ENCODE measurements around the gene PAPOLA. TPM values are rescaled to one million over a fixed set of nuclear protein-coding genes. Genes with fewer than 3 reads are reported as not detected.

Gene PAPOLA
- total RNA-seq, 1 experiment from 2014 or later = 125 TPM

- ChIA-PET CTCF (no interaction called here), POLR2A (no interaction called here)
- Histone ChIP-seq H3K27ac (ENCODE audit: low read length) (no peak overlapping the region), H3K4me1 (ENCODE audit: control insufficient read depth, insufficient read depth, low read length) (no peaks in the 10 kb centered on the region), H3K36me3 (ENCODE audit: control insufficient read depth, insufficient read depth, low read length) (no peaks in the 10 kb centered on the region), H3K9me3 (ENCODE audit: control insufficient read depth, insufficient read depth, low read depth, low read length) (no peaks in the 10 kb centered on the region), H3K4me3 (ENCODE audit: low read depth in 2 of 2, low read length in 2 of 2) (no peak overlapping the region), H3K27me3 (ENCODE audit: control insufficient read depth, insufficient read depth, low read length) (no peaks in the 10 kb centered on the region)
- in situ Hi-C loops (cut with HindIII; ENCODE audit: low pct_unique_long_range_greater_than_20kb, low sequenced_read_pairs) = no loop called here
- intact Hi-C loops (cut with micrococcal nuclease; ENCODE audit: unreplicated experiment) = no loop called here
- no TSS peak for BruUV-seq (replicated peaks)
- no peak for DNase-seq (ENCODE audit: low read depth, low spot score)
- no peak for ATAC-seq
- TF ChIP-seq POLR2AphosphoS5 (IDR thresholded peaks at IDR 0.05; ENCODE audit: low read depth, low read length) (no peak), CTCF (IDR thresholded peaks at IDR 0.05) (no peak)
Observed at GRCh38 chr14:96586056-96586455, 83.9 kb downstream of the PAPOLA start.

DNA sequence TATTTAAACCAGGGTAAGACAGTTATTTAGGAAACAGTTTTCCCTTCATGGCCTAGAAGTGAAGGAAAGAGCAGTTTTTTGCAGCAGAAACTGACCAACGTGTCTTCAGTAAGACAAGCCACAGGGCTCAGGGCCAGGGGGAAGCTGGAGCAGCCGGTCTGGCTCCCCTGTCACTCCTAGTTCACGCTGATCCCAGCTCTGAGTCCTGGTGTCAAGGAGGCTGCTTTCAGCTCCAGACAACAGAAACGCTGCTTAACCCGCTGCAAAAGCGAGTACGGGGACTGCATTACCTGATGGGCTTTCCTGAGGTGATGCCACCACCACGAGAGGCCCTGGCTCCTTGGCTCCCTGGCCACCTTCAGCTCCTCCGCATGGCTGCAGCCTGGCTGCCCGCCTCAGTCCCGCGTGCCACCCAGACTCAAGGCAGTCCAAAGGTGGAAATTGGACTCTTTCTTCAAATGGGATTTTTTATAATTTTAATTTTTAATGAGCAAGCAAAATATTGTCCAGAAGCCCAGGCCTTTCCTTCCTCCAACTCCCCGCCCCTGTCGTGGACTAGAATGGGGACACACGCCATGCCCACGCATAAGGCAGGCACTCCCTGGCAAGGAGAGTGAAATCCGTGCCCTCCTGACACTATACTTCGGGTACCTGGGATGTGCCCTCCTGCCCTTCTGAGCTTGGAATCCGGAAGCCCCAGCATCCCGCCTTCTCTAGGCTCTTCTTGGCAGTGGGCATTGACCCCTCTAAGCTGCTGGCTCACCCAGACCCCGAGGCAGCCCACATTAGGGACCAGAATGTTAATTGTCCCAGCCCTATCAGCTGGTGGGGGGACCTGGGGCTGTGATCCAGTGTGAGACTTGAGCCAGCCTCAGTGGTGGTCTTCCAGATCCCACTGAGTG is 85.0 kb downstream of the PAPOLA start:
- no peak for TF ChIP-seq CTCF (IDR thresholded peaks at IDR 0.05)
- TF ChIP-seq, protein P1, sequence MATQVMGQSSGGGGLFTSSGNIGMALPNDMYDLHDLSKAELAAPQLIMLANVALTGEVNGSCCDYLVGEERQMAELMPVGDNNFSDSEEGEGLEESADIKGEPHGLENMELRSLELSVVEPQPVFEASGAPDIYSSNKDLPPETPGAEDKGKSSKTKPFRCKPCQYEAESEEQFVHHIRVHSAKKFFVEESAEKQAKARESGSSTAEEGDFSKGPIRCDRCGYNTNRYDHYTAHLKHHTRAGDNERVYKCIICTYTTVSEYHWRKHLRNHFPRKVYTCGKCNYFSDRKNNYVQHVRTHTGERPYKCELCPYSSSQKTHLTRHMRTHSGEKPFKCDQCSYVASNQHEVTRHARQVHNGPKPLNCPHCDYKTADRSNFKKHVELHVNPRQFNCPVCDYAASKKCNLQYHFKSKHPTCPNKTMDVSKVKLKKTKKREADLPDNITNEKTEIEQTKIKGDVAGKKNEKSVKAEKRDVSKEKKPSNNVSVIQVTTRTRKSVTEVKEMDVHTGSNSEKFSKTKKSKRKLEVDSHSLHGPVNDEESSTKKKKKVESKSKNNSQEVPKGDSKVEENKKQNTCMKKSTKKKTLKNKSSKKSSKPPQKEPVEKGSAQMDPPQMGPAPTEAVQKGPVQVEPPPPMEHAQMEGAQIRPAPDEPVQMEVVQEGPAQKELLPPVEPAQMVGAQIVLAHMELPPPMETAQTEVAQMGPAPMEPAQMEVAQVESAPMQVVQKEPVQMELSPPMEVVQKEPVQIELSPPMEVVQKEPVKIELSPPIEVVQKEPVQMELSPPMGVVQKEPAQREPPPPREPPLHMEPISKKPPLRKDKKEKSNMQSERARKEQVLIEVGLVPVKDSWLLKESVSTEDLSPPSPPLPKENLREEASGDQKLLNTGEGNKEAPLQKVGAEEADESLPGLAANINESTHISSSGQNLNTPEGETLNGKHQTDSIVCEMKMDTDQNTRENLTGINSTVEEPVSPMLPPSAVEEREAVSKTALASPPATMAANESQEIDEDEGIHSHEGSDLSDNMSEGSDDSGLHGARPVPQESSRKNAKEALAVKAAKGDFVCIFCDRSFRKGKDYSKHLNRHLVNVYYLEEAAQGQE (IDR thresholded peaks at IDR 0.05; ENCODE audit: insufficient read depth in 1 of 2, low read depth in 2 of 2, low read length in 1 of 2) = no peak
- POLR2A ChIA-PET = no interaction called here
- CTCF ChIA-PET = no interaction called here
- intact Hi-C loops (cut with micrococcal nuclease; ENCODE audit: unreplicated experiment) = no loop called here
- H3K4me3 ChIP-seq (ENCODE audit: low read depth in 2 of 2, low read length in 2 of 2) = no peak overlapping the region
- H3K36me3 ChIP-seq (ENCODE audit: control insufficient read depth, insufficient read depth, low read length) = no peaks in the 10 kb centered on the region
- no peaks in the 10 kb centered on the region for H3K27me3 ChIP-seq (ENCODE audit: control insufficient read depth, insufficient read depth, low read length)
- H3K27ac ChIP-seq (ENCODE audit: low read length) = no peak overlapping the region
- ATAC-seq (no peak), DNase-seq (ENCODE audit: low read depth, low spot score) (no peak)
- BruUV-seq (replicated peaks) = no TSS peak
- H3K4me1 ChIP-seq (ENCODE audit: control insufficient read depth, insufficient read depth, low read length) = no peaks in the 10 kb centered on the region
- in situ Hi-C loops (cut with HindIII; ENCODE audit: low pct_unique_long_range_greater_than_20kb, low sequenced_read_pairs) = no loop called here
- no peaks in the 10 kb centered on the region for H3K9me3 ChIP-seq (ENCODE audit: control insufficient read depth, insufficient read depth, low read depth, low read length)

Data from Panc1 (cell line).